KOPT-K1 (cell line): ENCODE results near the gene POGZ.

Experiments
- H3K27ac ChIP-seq: fragments of 200-600 bp; sonication (generic); 2 replicates; pipeline ENCODE4 v1.5.1; 2016; ENCODE audit warnings: antibody characterized with exemption, mild to moderate bottlenecking, low read depth, low read length; ENCODE audit not compliant: poor library complexity, severe bottlenecking
- H3K36me3 ChIP-seq: fragments of 200-600 bp; sonication (generic); 2 replicates; pipeline ENCODE4 v1.5.1; 2017; ENCODE audit warnings: antibody characterized with exemption, mild to moderate bottlenecking, low read length, moderate library complexity; ENCODE audit not compliant: insufficient read depth
- H3K9me3 ChIP-seq: fragments of 200-600 bp; sonication (generic); 2 replicates; pipeline ENCODE4 v1.5.1; 2017; ENCODE audit warnings: antibody characterized with exemption, low read length, mild to moderate bottlenecking; ENCODE audit not compliant: insufficient read depth, poor library complexity, severe bottlenecking

POGZ gene

GRCh38 chr1:151361883-151362282, 97.4 kb downstream of the POGZ start:
- Histone ChIP-seq H3K9me3 (peaks cover 26% of the 10 kb centered on the region), H3K36me3 (no peaks in the 10 kb centered on the region), H3K27ac (no peak overlapping the region)

GRCh38 chr1:151356696-151357095, 102.6 kb downstream of the POGZ start:
- H3K27ac ChIP-seq: no peak overlapping the region

More at GRCh38 chr1:151356696-151357095, 102.6 kb downstream of the POGZ start:
- Histone ChIP-seq H3K36me3 (no peaks in the 10 kb centered on the region), H3K9me3 (peaks cover 15% of the 10 kb centered on the region)
